OCI-LY7 (cell line): ENCODE measurements around the gene THRA. TPM values are rescaled to one million over a fixed set of nuclear protein-coding genes. Genes with fewer than 3 reads are reported as not detected.

Experiments
- BruUV-seq: library from RNA; stranded (reverse); fragments of 400-500 nt; replicated peaks from 2 replicates; lab custom pipeline; 2021; lab: Mats Ljungman, UMichigan
- CTCF ChIA-PET: fragments of 300-600 bp; sonication (Branson Sonifier 250); formaldehyde crosslinking; loops from one replicate; lab custom pipeline; 2022; ENCODE audit warnings: antibody characterized with exemption; ENCODE audit not compliant: unreplicated experiment; lab: Charles Lee
- POLR2A ChIA-PET: fragments of 300-600 bp; sonication (Branson Sonifier 250); formaldehyde crosslinking; loops from one replicate; lab custom pipeline; 2022; ENCODE audit warnings: antibody characterized with exemption; lab: Charles Lee
- DNase-seq: peaks from one replicate; pipeline ENCODE4 v3.0.0-alpha.2; 2015; ENCODE audit warnings: low spot score
- H2AFZ ChIP-seq: fragments of 200-600 bp; sonication (generic), shearing (Covaris generic); 2 replicates; pipeline ENCODE4 v1.6.1; 2014; ENCODE audit warnings: mild to moderate bottlenecking, antibody characterized with exemption, low read length, moderate library complexity
- H3K27ac ChIP-seq: fragments of 200-600 bp; sonication (generic); 2 replicates; pipeline ENCODE4 v1.5.1; 2014; ENCODE audit warnings: mixed run types, low read depth, mild to moderate bottlenecking, moderate library complexity, low read length, inconsistent platforms; ENCODE audit not compliant: poor library complexity, severe bottlenecking
- H3K36me3 ChIP-seq: fragments of 200-600 bp; sonication (generic); 2 replicates; pipeline ENCODE4 v1.6.1; 2014; ENCODE audit warnings: mild to moderate bottlenecking, antibody characterized with exemption, low read length, moderate library complexity, mixed read lengths; ENCODE audit not compliant: insufficient read depth
- H3K4me1 ChIP-seq: fragments of 200-600 bp; sonication (generic); 2 replicates; pipeline ENCODE4 v1.5.1; 2014; ENCODE audit warnings: mild to moderate bottlenecking, low read length; ENCODE audit not compliant: insufficient read depth, poor library complexity, severe bottlenecking
- H3K4me2 ChIP-seq: fragments of 200-600 bp; sonication (generic); 2 replicates; pipeline ENCODE4 v1.6.1; 2014; ENCODE audit warnings: mild to moderate bottlenecking, low read length
- H3K4me3 ChIP-seq: fragments of 200-600 bp; sonication (generic); 2 replicates; pipeline ENCODE4 v1.5.1; 2014; ENCODE audit warnings: mild to moderate bottlenecking, low read depth, low read length; ENCODE audit not compliant: poor library complexity, severe bottlenecking
- H3K79me2 ChIP-seq: fragments of 200-600 bp; sonication (generic); 2 replicates; pipeline ENCODE4 v1.6.1; 2016; ENCODE audit warnings: low read depth, mild to moderate bottlenecking, low read length, moderate library complexity, mixed read lengths; ENCODE audit not compliant: insufficient read depth
- H3K9me2 ChIP-seq: fragments of 200-600 bp; sonication (generic); 2 replicates; pipeline ENCODE4 v1.6.1; 2016; ENCODE audit warnings: mild to moderate bottlenecking, low read length, mixed read lengths; ENCODE audit not compliant: insufficient read depth
- H3K9me3 ChIP-seq: fragments of 200-600 bp; sonication (generic); 2 replicates; pipeline ENCODE4 v1.6.1; 2014; ENCODE audit warnings: mild to moderate bottlenecking, mixed run types, low read length, mixed read lengths
- H4K20me1 ChIP-seq: fragments of 200-600 bp; sonication (generic); 2 replicates; pipeline ENCODE4 v1.6.1; 2014; ENCODE audit warnings: mild to moderate bottlenecking, antibody characterized with exemption, low read length, moderate library complexity, mixed read lengths; ENCODE audit not compliant: insufficient read depth
- EZH2phosphoT487 ChIP-seq: fragments of 200-600 bp; sonication (generic); IDR thresholded peaks from 2 replicates; pipeline ENCODE4 v1.6.1; 2018; ENCODE audit warnings: low read depth, borderline replicate concordance, mild to moderate bottlenecking, mixed run types, antibody characterized with exemption, low read length, moderate library complexity, mixed read lengths
- intact Hi-C: fragments of 100-400 bp; cut with micrococcal nuclease; formaldehyde crosslinking; loops from one replicate; pipeline ENCODE4 v1.10.0; 2022; ENCODE audit not compliant: unreplicated experiment
- total RNA-seq, 2 experiments: library from RNA; depleted of rRNA in 1 of 2; stranded (reverse); fragments of >200 nt in 1 of 2; shearing (Covaris generic) in 1 of 2; gene quantifications; 2 replicates each; pipeline ENCODE4 v1.2.3, GENCODE V29; 2014 to 2022
- TF ChIP-seq, protein P1 (sequence below): fragments of 200-600 bp; sonication (generic); conservative IDR thresholded peaks from 2 replicates; pipeline ENCODE4 v1.5.1; 2014; ENCODE audit warnings: mild to moderate bottlenecking, antibody characterized with exemption, low read length, moderate library complexity, mixed read lengths

THRA gene
- total RNA-seq, 2 experiments from 2014 or later = 3.9 to 9.3 TPM

DNA sequence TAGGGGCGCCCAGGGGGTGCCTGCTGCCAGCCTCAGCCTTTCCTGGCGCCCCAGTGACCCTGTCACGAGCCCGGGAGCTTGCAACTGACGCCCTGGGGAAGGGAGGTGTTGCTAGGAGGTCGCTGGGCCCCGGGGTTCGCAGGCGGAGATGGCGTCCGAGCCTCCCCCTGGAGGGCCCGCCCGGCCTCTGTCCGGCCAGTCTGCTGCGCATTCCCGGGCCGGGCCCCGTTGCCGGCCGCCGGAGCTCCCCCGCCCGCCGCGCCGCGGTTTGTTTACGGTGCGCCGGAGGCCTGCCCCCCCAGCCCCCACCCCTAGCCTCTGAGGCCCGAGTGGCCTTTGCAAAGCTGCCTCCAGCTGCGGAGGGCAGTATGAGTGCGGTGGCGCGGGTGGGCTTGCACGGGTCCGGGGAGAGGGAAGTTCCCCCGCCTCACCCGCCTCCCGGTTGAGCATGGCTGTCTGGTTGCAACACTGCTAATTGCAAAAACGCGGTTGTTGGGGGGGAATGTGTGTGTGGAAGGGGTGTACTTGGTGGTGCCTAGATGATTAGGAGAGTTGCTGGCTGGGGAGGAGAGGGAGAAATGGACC lies 514 bp downstream of the THRA start:
- Histone ChIP-seq H3K4me2 (peak overlapping the region; percentile 75), H3K4me1 (peaks cover 35% of the 10 kb centered on the region), H2AFZ (peak overlapping the region; percentile 80), H3K36me3 (no peaks in the 10 kb centered on the region), H3K79me2 (no peaks in the 10 kb centered on the region), H4K20me1 (no peaks in the 10 kb centered on the region), H3K9me2 (no peaks in the 10 kb centered on the region), H3K27ac (no peak overlapping the region), H3K4me3 (peak overlapping the region; percentile 78), H3K9me3 (no peaks in the 10 kb centered on the region)
- DNase-seq = no peak
- CTCF ChIA-PET = interaction anchor here (0.6 kb wide), 1 partner anchor 176 kb away, joined by 4 read pairs; no protein-coding TSS in a partner anchor
- BruUV-seq = no TSS peak
- intact Hi-C loops = loop anchor here (2.0 kb wide), 1 partner anchor 48 kb away; no protein-coding TSS in a partner anchor
- no peak for TF ChIP-seq EZH2phosphoT487
- TF ChIP-seq, protein P1, sequence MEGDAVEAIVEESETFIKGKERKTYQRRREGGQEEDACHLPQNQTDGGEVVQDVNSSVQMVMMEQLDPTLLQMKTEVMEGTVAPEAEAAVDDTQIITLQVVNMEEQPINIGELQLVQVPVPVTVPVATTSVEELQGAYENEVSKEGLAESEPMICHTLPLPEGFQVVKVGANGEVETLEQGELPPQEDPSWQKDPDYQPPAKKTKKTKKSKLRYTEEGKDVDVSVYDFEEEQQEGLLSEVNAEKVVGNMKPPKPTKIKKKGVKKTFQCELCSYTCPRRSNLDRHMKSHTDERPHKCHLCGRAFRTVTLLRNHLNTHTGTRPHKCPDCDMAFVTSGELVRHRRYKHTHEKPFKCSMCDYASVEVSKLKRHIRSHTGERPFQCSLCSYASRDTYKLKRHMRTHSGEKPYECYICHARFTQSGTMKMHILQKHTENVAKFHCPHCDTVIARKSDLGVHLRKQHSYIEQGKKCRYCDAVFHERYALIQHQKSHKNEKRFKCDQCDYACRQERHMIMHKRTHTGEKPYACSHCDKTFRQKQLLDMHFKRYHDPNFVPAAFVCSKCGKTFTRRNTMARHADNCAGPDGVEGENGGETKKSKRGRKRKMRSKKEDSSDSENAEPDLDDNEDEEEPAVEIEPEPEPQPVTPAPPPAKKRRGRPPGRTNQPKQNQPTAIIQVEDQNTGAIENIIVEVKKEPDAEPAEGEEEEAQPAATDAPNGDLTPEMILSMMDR = no peak
- POLR2A ChIA-PET = interaction anchor here (1.3 kb wide), 1 partner anchor 52 kb away, joined by 3 read pairs; no protein-coding TSS in a partner anchor

DNA sequence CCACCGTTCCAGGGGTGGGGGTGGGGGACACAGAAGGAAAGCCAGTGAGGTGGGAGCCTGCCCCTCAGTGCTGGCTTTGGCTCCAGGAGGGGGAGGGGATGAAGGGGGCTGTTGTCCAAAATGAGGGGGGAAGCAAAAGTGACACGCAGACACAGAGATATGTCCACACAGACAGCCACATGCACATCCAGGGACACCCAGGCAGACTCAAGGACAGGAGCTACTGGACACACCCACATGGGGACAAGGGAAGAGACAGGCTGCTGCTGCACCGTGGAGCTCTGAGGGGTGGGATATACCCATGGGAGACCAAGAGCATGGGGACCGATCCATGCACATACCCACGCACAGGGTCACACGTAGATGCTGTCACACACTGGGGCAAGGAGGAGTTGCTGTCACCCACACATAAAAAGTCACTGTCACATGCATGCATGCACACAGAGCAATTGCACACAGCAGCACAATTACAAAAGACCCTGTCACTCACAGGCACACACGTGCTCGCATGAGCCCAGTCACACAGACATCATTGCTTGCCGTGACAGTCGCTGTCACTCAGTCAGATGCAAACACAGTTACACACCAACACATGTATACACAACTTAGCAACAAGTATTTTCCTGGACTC lies 1.3 kb downstream of the THRA start:
- Histone ChIP-seq H3K4me3 (peak overlapping the region; percentile 78), H3K36me3 (no peaks in the 10 kb centered on the region), H3K4me2 (peak overlapping the region; percentile 75), H3K9me2 (no peaks in the 10 kb centered on the region), H4K20me1 (no peaks in the 10 kb centered on the region), H3K9me3 (no peaks in the 10 kb centered on the region), H2AFZ (no peak overlapping the region), H3K4me1 (peaks cover 42% of the 10 kb centered on the region), H3K27ac (no peak overlapping the region), H3K79me2 (no peaks in the 10 kb centered on the region)
- POLR2A ChIA-PET = interaction anchor here (1.3 to 1.9 kb wide), 3 partner anchors 10 to 52 kb away, joined by 3 to 6 read pairs (median 6); partner anchors contain the start of gene MED24
- TF ChIP-seq, protein P1 = no peak
- TF ChIP-seq EZH2phosphoT487 = no peak
- BruUV-seq = no TSS peak
- CTCF ChIA-PET = interaction anchor here (0.6 kb wide), 1 partner anchor 177 kb away, joined by 4 read pairs; no protein-coding TSS in a partner anchor
- no peak for DNase-seq
- intact Hi-C loops = loop anchor here (2.0 kb wide), 1 partner anchor 47 kb away; no protein-coding TSS in a partner anchor
